Liver (tissue), 9 donors: ENCODE measurements around the gene FNDC8. TPM values are rescaled to one million over a fixed set of nuclear protein-coding genes. Genes with fewer than 3 reads are reported as not detected.

Experiments used
- DNase-seq: peaks from one replicate; pipeline ENCODE4 v3.0.0-alpha.2; 2017; ENCODE audit warnings: low spot score
- H3K27ac ChIP-seq, 2 donors: one replicate each; pipeline ENCODE4 v1.7.0; 2013; ENCODE audit warnings: inconsistent platforms in 2 of 2, low read length in 2 of 2, control low read depth in 1 of 2, low read depth in 1 of 2, mild to moderate bottlenecking in 1 of 2
- H3K27me3 ChIP-seq, 4 donors: one replicate each; pipeline versions ENCODE4 v1.6.1 to v1.7.0; 2013; ENCODE audit warnings: low read length in 3 of 4, inconsistent platforms in 1 of 4, mild to moderate bottlenecking in 1 of 4, moderate library complexity in 1 of 4; ENCODE audit not compliant: control insufficient read depth in 4 of 4, insufficient read depth in 4 of 4
- H3K36me3 ChIP-seq, 4 donors: one replicate each; pipeline versions ENCODE4 v1.6.1 to v1.7.0; 2013; ENCODE audit warnings: low read length in 3 of 4, mild to moderate bottlenecking in 3 of 4, low read depth in 1 of 4, moderate library complexity in 1 of 4; ENCODE audit not compliant: control insufficient read depth in 4 of 4, insufficient read depth in 3 of 4
- H3K4me1 ChIP-seq, 4 donors: one replicate each; pipeline versions ENCODE4 v1.6.1 to v1.7.0; 2013; ENCODE audit warnings: low read length in 3 of 4, mild to moderate bottlenecking in 3 of 4, moderate library complexity in 1 of 4; ENCODE audit not compliant: control insufficient read depth in 4 of 4, insufficient read depth in 4 of 4
- H3K4me3 ChIP-seq, 3 donors: one replicate each; pipeline versions ENCODE4 v1.6.1 to v1.7.0; 2013; ENCODE audit warnings: low read length in 3 of 3, control low read depth in 1 of 3, low read depth in 1 of 3, mild to moderate bottlenecking in 1 of 3
- H3K9ac ChIP-seq, 2 donors: one replicate each; pipeline ENCODE4 v1.7.0; 2013; ENCODE audit warnings: low read length in 2 of 2, mild to moderate bottlenecking in 2 of 2, moderate library complexity in 2 of 2, control low read depth in 1 of 2, low read depth in 1 of 2
- H3K9me3 ChIP-seq, 4 donors: one replicate each; pipeline versions ENCODE4 v1.6.1 to v1.7.0; 2013; ENCODE audit warnings: low read length in 3 of 4; ENCODE audit not compliant: control insufficient read depth in 4 of 4
- CTCF ChIP-seq: fragments of 150-350 bp; IDR thresholded peaks from 2 replicates; pipeline ENCODE4 v1.5.1; 2017; ENCODE audit warnings: improper control_type of control experiment, low read depth, low read length; ENCODE audit not compliant: missing input control
- EGR1 ChIP-seq, 2 donors: IDR thresholded peaks; 2 replicates each; pipeline ENCODE4 v1.6.1; 2016 to 2018; ENCODE audit warnings: antibody characterized with exemption in 2 of 2, low read depth in 2 of 2
- FOXA2 ChIP-seq: IDR thresholded peaks from 2 replicates; pipeline ENCODE4 v1.6.1; 2016; ENCODE audit warnings: antibody characterized with exemption
- GABPA ChIP-seq, 2 donors: IDR thresholded peaks in 1 of 2; conservative IDR thresholded peaks in 1 of 2; 2 replicates each; pipeline ENCODE4 v1.6.1; 2016; ENCODE audit warnings: antibody characterized with exemption in 2 of 2, mild to moderate bottlenecking in 1 of 2, moderate library complexity in 1 of 2
- HNF4G ChIP-seq: IDR thresholded peaks from 2 replicates; pipeline ENCODE4 v1.6.1; 2016; ENCODE audit warnings: antibody characterized with exemption
- JUND ChIP-seq, 2 donors: IDR thresholded peaks; 2 replicates each; pipeline ENCODE4 v1.6.1; 2016; ENCODE audit warnings: antibody characterized with exemption in 2 of 2
- MAX ChIP-seq: IDR thresholded peaks from 2 replicates; pipeline ENCODE4 v1.6.1; 2016; ENCODE audit warnings: antibody characterized with exemption
- NR2F2 ChIP-seq: IDR thresholded peaks from 2 replicates; pipeline ENCODE4 v1.6.1; 2016; ENCODE audit warnings: antibody characterized with exemption
- RAD21 ChIP-seq, 2 donors: IDR thresholded peaks; 2 replicates each; pipeline ENCODE4 v1.6.1; 2016; ENCODE audit warnings: antibody characterized with exemption in 2 of 2, mild to moderate bottlenecking in 2 of 2
- REST ChIP-seq: IDR thresholded peaks from 2 replicates; pipeline ENCODE4 v1.6.1; 2016; ENCODE audit warnings: antibody characterized with exemption, mild to moderate bottlenecking
- SP1 ChIP-seq: IDR thresholded peaks from 2 replicates; pipeline ENCODE4 v1.6.1; 2018; ENCODE audit warnings: antibody characterized with exemption, mild to moderate bottlenecking
- YY1 ChIP-seq: IDR thresholded peaks from 2 replicates; pipeline ENCODE4 v1.6.1; 2016; ENCODE audit warnings: antibody characterized with exemption, mild to moderate bottlenecking
- ZBTB33 ChIP-seq: IDR thresholded peaks from 2 replicates; pipeline ENCODE4 v1.6.1; 2016; ENCODE audit warnings: antibody characterized with exemption
- WGBS: extraction: QIAGEN DNeasy Blood & Tissue Kit; methylation state at CpG from one replicate; pipeline ENCODE4 v1.1.7; 2013; 5-methylcytosine and 5-hydroxymethylcytosine counted together
- polyA plus RNA-seq, 2 donors: library from polyadenylated mRNA; stranded (reverse) in 1 of 2; unstranded in 1 of 2; fragments of 200-250 nt in 1 of 2; fragments of >200 nt in 1 of 2; fragmentation: Nextera tagmentation in 1 of 2; extraction: Ambion mirVana in 1 of 2; gene quantifications; one replicate each; pipeline versions ENCODE4 v1.2.1 to v1.2.3, GENCODE V29; 2013 to 2015
- total RNA-seq, 2 donors: library from RNA; depleted of rRNA; stranded (reverse); fragments of >200 nt; gene quantifications; one replicate each; pipeline ENCODE4 v1.2.3, GENCODE V29; 2014
- donor health status: healthy.
- donor health status: healthy.
- donor health status: healthy.
- donor health status: healthy.
- donor health status: healthy.

The FNDC8 gene
- total and polyA plus RNA-seq, 4 donors, result not detected

- TF ChIP-seq CTCF (no peak), SP1 (no peak), EGR1 (IDR thresholded peaks at IDR 0.05; ENCODE audit: low read depth in 2 of 2) (no peak)
Measured at GRCh38 chr17:35163886-35164285, 42.5 kb downstream of the FNDC8 start (continued).

GRCh38 chr17:35164716-35165115 is 43.3 kb downstream of the FNDC8 start:
- no peak overlapping the region for H3K4me3 ChIP-seq
- TF ChIP-seq ZBTB33 (no peak), MAX (no peak), REST (no peak), HNF4G (no peak), NR2F2 (no peak), CTCF (no peak), SP1 (no peak), YY1 (no peak), JUND (IDR thresholded peaks at IDR 0.05) (no peak), GABPA (IDR thresholded peaks at IDR 0.05 in 1 of 2, conservative IDR thresholded peaks at IDR 0.05 in 1 of 2) (no peak), EGR1 (IDR thresholded peaks at IDR 0.05; ENCODE audit: low read depth in 2 of 2) (no peak), RAD21 (IDR thresholded peaks at IDR 0.05) (no peak), FOXA2 (no peak)
- H3K36me3 ChIP-seq, result no peaks in the 10 kb centered on the region
- H3K27ac ChIP-seq, result no peak overlapping the region
- H3K4me1 ChIP-seq, result no peaks in the 10 kb centered on the region
- no peaks in the 10 kb centered on the region for H3K9me3 ChIP-seq
- no peak overlapping the region for H3K9ac ChIP-seq
- DNase-seq, result no peak
- 76% methylated on average over 5 of the region's 5 CpGs for WGBS
- peaks cover 0 to 3% (median 0%) of the 10 kb centered on the region in 4 donors for H3K27me3 ChIP-seq
